SJCRH30 (cell line): ENCODE results near the gene KLF18. TPM values are rescaled to one million over a fixed set of nuclear protein-coding genes. Genes with fewer than 3 reads are reported as not detected.

Experiments used
- DNase-seq, 2 experiments: peaks; one replicate each; pipeline ENCODE4 v3.0.0-alpha.2; 2015 to 2020
- H3K27ac ChIP-seq: fragments of 250-450 bp; sonication (Bioruptor Pico); 2 replicates; pipeline ENCODE4 v1.5.1; 2020; ENCODE audit warnings: mild to moderate bottlenecking, moderate library complexity
- H3K27me3 ChIP-seq: fragments of 250-450 bp; sonication (Bioruptor Pico); 2 replicates; pipeline ENCODE4 v1.5.1; 2020; ENCODE audit warnings: mild to moderate bottlenecking, moderate library complexity
- H3K36me3 ChIP-seq: fragments of 250-450 bp; sonication (Bioruptor Pico); 2 replicates; pipeline ENCODE4 v1.5.1; 2020; ENCODE audit warnings: mild to moderate bottlenecking, moderate library complexity
- H3K4me1 ChIP-seq: fragments of 250-450 bp; sonication (Bioruptor Pico); 2 replicates; pipeline ENCODE4 v1.5.1; 2020; ENCODE audit warnings: mild to moderate bottlenecking, moderate library complexity
- H3K4me3 ChIP-seq: fragments of 250-450 bp; sonication (Bioruptor Pico); 2 replicates; pipeline ENCODE4 v1.5.1; 2020; ENCODE audit warnings: mild to moderate bottlenecking, moderate library complexity
- H3K9me3 ChIP-seq: fragments of 250-450 bp; sonication (Bioruptor Pico); replicated peaks from 2 replicates; pipeline ENCODE4 v1.5.1; 2020; ENCODE audit warnings: mild to moderate bottlenecking, moderate library complexity
- total RNA-seq: library from RNA; depleted of rRNA; stranded (reverse); fragments of >200 nt; shearing (Covaris generic); gene quantifications from 2 replicates; pipeline ENCODE4 v1.2.3, GENCODE V29; 2014; rRNA removed

KLF18 gene
- total RNA-seq, 1 experiment from 2014 or later, result not detected

DNA sequence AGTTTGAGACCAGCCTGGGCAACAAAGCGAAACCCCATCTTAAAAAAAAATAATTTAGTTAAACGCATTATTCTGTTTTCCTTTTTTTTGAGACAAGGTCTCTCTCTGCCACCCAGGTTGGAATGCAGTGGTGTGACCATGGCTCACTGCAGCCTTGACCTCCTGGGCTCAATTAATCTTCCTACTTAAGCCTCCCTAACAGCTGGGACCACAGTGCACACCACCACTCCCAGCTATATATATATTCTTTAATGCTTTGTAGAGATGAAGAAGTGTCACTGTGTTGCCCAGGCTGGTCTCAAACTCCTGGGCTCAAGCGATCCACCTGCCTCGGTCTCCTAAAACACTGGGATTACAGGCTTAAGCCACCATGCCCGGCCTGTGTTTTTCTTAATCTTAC lies 30.5 kb downstream of the KLF18 start:
- peaks cover 5% of the 10 kb centered on the region; the same call in 1 of the 2 replicates for H3K4me1 ChIP-seq
- H3K36me3 ChIP-seq, result no peaks in the 10 kb centered on the region
- peak; percentile 87 to 93 for DNase-seq

GRCh38 chr1:44108971-44109370 lies 32.5 kb downstream of the KLF18 start:
- Histone ChIP-seq H3K36me3 (no peaks in the 10 kb centered on the region), H3K27me3 (peaks cover 7% of the 10 kb centered on the region; the same call in 1 of the 2 replicates), H3K27ac (no peak overlapping the region), H3K9me3 (no peaks in the 10 kb centered on the region; the same call in 1 of the 2 replicates), H3K4me3 (no peak overlapping the region), H3K4me1 (peaks cover 5% of the 10 kb centered on the region; the same call in 1 of the 2 replicates)
- DNase-seq, result no peak

More for the DNA sequence above, 30.5 kb downstream of the KLF18 start:
- Histone ChIP-seq H3K9me3 (no peaks in the 10 kb centered on the region; the same call in 1 of the 2 replicates), H3K27me3 (peaks cover 7% of the 10 kb centered on the region; the same call in 1 of the 2 replicates), H3K27ac (no peak overlapping the region), H3K4me3 (no peak overlapping the region)

DNA sequence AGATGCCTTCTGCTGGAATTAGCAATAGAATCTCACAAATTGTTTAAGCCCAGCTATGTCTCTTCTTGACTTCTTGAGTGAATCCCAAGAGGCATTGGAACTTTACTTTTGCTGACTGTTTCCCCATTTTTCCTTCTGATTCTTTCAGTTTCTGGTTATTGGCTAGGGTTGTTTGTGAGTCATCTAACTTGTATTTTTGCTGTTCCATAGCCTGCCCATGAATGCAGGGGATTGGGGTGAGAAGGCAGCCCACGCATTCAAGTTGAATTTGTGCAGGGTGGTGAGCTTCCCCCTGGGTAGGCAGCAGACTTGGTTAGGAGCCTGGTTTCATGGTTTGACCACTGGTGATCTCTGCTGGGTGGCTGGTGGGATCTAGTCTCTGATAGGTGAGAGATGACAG lies 33.2 kb downstream of the KLF18 start:
- Histone ChIP-seq H3K27ac (no peak overlapping the region), H3K9me3 (no peaks in the 10 kb centered on the region; the same call in 1 of the 2 replicates), H3K4me1 (peaks cover 5% of the 10 kb centered on the region; the same call in 1 of the 2 replicates), H3K27me3 (peaks cover 7% of the 10 kb centered on the region; the same call in 1 of the 2 replicates), H3K4me3 (no peak overlapping the region), H3K36me3 (no peaks in the 10 kb centered on the region)
- no peak for DNase-seq

- Histone ChIP-seq H3K4me3 (no peak overlapping the region), H3K27me3 (peaks cover 7% of the 10 kb centered on the region; the same call in 1 of the 2 replicates), H3K36me3 (no peaks in the 10 kb centered on the region), H3K4me1 (no peaks in the 10 kb centered on the region), H3K27ac (no peak overlapping the region), H3K9me3 (no peaks in the 10 kb centered on the region)
- no peak for DNase-seq
These were observed 35.6 kb downstream of the KLF18 start for GRCh38 chr1:44105810-44106209.

GRCh38 chr1:44103270-44104131 lies 37.9 kb downstream of the KLF18 start:
- DNase-seq, result no peak
- H3K4me3 ChIP-seq, result no peak overlapping the region

GRCh38 chr1:44101328-44101727 lies 40.1 kb downstream of the KLF18 start:
- no peak overlapping the region for H3K27ac ChIP-seq
- H3K4me1 ChIP-seq, result no peaks in the 10 kb centered on the region
- no peak for DNase-seq
- H3K36me3 ChIP-seq, result no peaks in the 10 kb centered on the region
- H3K27me3 ChIP-seq, result no peaks in the 10 kb centered on the region; the same call in 1 of the 2 replicates
- no peak overlapping the region for H3K4me3 ChIP-seq
- H3K9me3 ChIP-seq, result 0 out of 2 replicates have a peak, but pooled peaks cover 2% of the 10 kb centered on the region

More at GRCh38 chr1:44103270-44104131, 37.9 kb downstream of the KLF18 start:
- no peaks in the 10 kb centered on the region for H3K36me3 ChIP-seq
- H3K4me1 ChIP-seq, result no peaks in the 10 kb centered on the region
- peaks cover 4% of the 10 kb centered on the region; the same call in 1 of the 2 replicates for H3K27me3 ChIP-seq
- H3K27ac ChIP-seq, result no peak overlapping the region
- H3K9me3 ChIP-seq, result no peaks in the 10 kb centered on the region

- Histone ChIP-seq H3K4me1 (no peaks in the 10 kb centered on the region), H3K4me3 (no peak overlapping the region), H3K36me3 (no peaks in the 10 kb centered on the region), H3K9me3 (0 out of 2 replicates have a peak, but pooled peaks cover 2% of the 10 kb centered on the region), H3K27me3 (no peaks in the 10 kb centered on the region; the same call in 1 of the 2 replicates), H3K27ac (no peak overlapping the region)
- no peak for DNase-seq
These were observed 41.1 kb downstream of the KLF18 start for GRCh38 chr1:44100183-44100868.

DNA sequence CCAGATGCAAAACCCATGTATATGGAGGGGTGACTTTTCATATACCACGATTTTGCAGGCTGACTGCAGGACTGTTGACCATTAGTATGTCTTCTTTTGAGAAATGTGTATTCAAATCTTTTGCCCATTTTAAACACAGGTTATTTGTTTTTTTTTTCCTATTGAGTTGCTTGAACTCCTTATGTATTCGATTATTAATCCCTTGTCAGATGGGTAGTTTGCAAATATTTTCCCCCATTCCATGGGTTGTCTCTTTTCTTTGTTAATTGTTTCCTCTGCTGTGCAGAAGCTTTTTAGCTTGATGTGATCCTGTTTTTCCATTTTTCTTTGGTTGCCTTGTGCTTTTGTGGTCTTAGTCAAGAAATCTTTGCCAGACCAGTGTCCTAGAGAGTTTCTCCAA lies 47.4 kb downstream of the KLF18 start:
- Histone ChIP-seq H3K9me3 (0 out of 2 replicates have a peak, but pooled peaks cover 2% of the 10 kb centered on the region), H3K36me3 (no peaks in the 10 kb centered on the region), H3K27me3 (no peaks in the 10 kb centered on the region), H3K4me1 (peaks cover 16% of the 10 kb centered on the region), H3K4me3 (no peak overlapping the region), H3K27ac (no peak overlapping the region)
- DNase-seq, result no peak

DNA sequence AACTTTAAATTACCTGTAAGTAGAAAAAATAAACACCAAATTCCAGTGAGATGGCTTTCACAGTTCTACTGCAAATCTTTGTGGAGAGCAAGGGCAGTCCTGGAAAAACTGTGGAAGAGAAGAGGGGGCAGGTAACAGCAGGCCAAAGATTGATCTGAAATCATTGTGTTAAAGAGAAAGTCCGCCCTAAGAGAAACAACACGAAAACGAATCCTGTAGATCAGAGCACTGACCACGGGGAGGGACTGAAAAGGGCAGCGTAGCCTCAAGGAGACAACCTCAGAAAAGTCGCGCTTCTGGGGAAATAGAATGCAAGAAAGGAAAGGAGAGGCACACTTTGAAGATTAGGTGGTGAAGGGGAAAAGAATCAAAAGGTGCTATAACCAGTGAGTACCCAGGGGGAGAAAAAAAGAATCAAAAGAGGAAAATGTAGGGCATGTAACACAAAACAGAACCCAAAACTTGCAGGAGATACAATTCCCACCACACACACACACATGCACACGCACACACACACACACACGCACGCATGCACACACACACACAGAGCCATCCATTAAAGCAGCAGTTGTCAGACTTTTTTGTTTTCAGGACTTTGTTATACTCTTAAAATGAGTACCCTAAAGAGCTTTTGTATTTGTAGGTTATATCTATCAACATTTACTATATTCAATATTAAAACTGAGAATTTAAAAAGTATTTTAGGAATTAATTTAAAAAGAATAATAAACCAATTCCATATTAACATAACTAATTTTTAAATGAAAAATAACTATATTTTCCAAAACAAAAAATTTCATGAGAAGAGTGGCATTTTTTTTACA lies 50.8 kb downstream of the KLF18 start:
- Histone ChIP-seq H3K36me3 (no peaks in the 10 kb centered on the region), H3K9me3 (no peaks in the 10 kb centered on the region), H3K4me1 (peaks cover 25% of the 10 kb centered on the region), H3K4me3 (no peak overlapping the region), H3K27ac (no peak overlapping the region), H3K27me3 (no peaks in the 10 kb centered on the region)
- peak in 1 of 2 experiments; percentile 23 for DNase-seq

- no peaks in the 10 kb centered on the region for H3K27me3 ChIP-seq
- no peak overlapping the region for H3K4me3 ChIP-seq
- peak overlapping the region; percentile 59 for H3K27ac ChIP-seq
- no peaks in the 10 kb centered on the region for H3K9me3 ChIP-seq
- H3K4me1 ChIP-seq, result peaks cover 28% of the 10 kb centered on the region
- peak; percentile 91 to 95 for DNase-seq
- H3K36me3 ChIP-seq, result no peaks in the 10 kb centered on the region
These were observed 51.9 kb downstream of the KLF18 start for GRCh38 chr1:44089371-44090048.

Other genes with a start within 250 kb of the KLF18 start
- gene ARTN, start 207.8 kb downstream of the KLF18 start, total RNA-seq, result 2.8 and 3.0 TPM in 2 replicates
- gene IPO13, start 194.7 kb downstream of the KLF18 start, total RNA-seq, result 15.4 and 17.7 TPM in 2 replicates
- gene DPH2, start 171.6 kb downstream of the KLF18 start, total RNA-seq, result 45.4 and 47.9 TPM in 2 replicates
- gene ATP6V0B, start 166.7 kb downstream of the KLF18 start, total RNA-seq, result 89.7 and 109 TPM in 2 replicates
- gene B4GALT2, start 162.4 kb downstream of the KLF18 start, total RNA-seq, result 65.9 and 67.4 TPM in 2 replicates
- gene CCDC24, start 150.0 kb downstream of the KLF18 start, total RNA-seq, result 0.85 and 1.6 TPM in 2 replicates
- gene SLC6A9, start 110.2 kb downstream of the KLF18 start, total RNA-seq, result 0.51 and 0.63 TPM in 2 replicates
- gene KLF17, start 22.8 kb downstream of the KLF18 start, total RNA-seq, result not detected in 2 replicates
- 32.4 and 34.0 TPM in 2 replicates for gene DMAP1, start 71.8 kb upstream of the KLF18 start, total RNA-seq
- gene ERI3, start 213.6 kb upstream of the KLF18 start, total RNA-seq, result 64.8 TPM in 2 replicates